Progenitor cell of endocrine pancreas (in vitro differentiated cells): ENCODE measurements around the gene FGD4. TPM values are rescaled to one million over a fixed set of nuclear protein-coding genes. Genes with fewer than 3 reads are reported as not detected.

Source experiments
- DNase-seq: peaks from one replicate; pipeline ENCODE4 v3.0.0; 2021; ENCODE audit warnings: low spot score; ENCODE audit not compliant: unreplicated experiment
- H3K27ac Mint-ChIP-seq: 2 replicates; pipeline ENCODE4 v1.8.0; 2021; ENCODE audit warnings: mild to moderate bottlenecking, moderate library complexity, mixed read lengths
- H3K27me3 Mint-ChIP-seq: 2 replicates; pipeline ENCODE4 v1.8.0; 2021; ENCODE audit warnings: mixed read lengths
- H3K36me3 Mint-ChIP-seq: 2 replicates; pipeline ENCODE4 v1.8.0; 2022; ENCODE audit warnings: mixed read lengths; ENCODE audit not compliant: insufficient read depth
- H3K4me1 Mint-ChIP-seq: 2 replicates; pipeline ENCODE4 v1.8.0; 2021; ENCODE audit warnings: low read depth, mixed read lengths
- H3K4me3 Mint-ChIP-seq: 2 replicates; pipeline ENCODE4 v1.8.0; 2021; ENCODE audit warnings: low read depth, mild to moderate bottlenecking, moderate library complexity, mixed read lengths
- H3K9me3 Mint-ChIP-seq: 2 replicates; pipeline ENCODE4 v1.8.0; 2021; ENCODE audit warnings: low read depth, mixed read lengths
- CTCF ChIP-seq: fragments of 200-600 bp; sonication (generic); IDR thresholded peaks from one replicate; pipeline ENCODE4 v1.5.0; 2021; ENCODE audit warnings: antibody characterized with exemption, mild to moderate bottlenecking; ENCODE audit not compliant: unreplicated experiment
- total RNA-seq: library from RNA; stranded (reverse); gene quantifications from 2 replicates; pipeline ENCODE4 v1.2.1, GENCODE V29; 2021

Gene FGD4
- total RNA-seq, 1 donor from 2014 or later: 83.8 TPM

- no peak for TF ChIP-seq CTCF
- Mint-ChIP-seq H3K27me3 (no peaks in the 10 kb centered on the region), H3K9me3 (no peaks in the 10 kb centered on the region), H3K27ac (no peak overlapping the region), H3K4me1 (peaks cover 20% of the 10 kb centered on the region), H3K4me3 (no peak overlapping the region), H3K36me3 (peaks cover 3% of the 10 kb centered on the region)
- DNase-seq: no peak
Observed at GRCh38 chr12:32460638-32461037, 61.3 kb downstream of the FGD4 start.

GRCh38 chr12:32462908-32463307 lies 63.5 kb downstream of the FGD4 start:
- H3K4me1 Mint-ChIP-seq: peaks cover 10% of the 10 kb centered on the region
- H3K27ac Mint-ChIP-seq: no peak overlapping the region
- no peaks in the 10 kb centered on the region for H3K27me3 Mint-ChIP-seq
- no peak for TF ChIP-seq CTCF
- no peak for DNase-seq
- peaks cover 3% of the 10 kb centered on the region for H3K36me3 Mint-ChIP-seq
- no peaks in the 10 kb centered on the region for H3K9me3 Mint-ChIP-seq
- no peak overlapping the region for H3K4me3 Mint-ChIP-seq

GRCh38 chr12:32466187-32466586 lies 66.8 kb downstream of the FGD4 start:
- Mint-ChIP-seq H3K4me1 (peaks cover 7% of the 10 kb centered on the region), H3K27ac (no peak overlapping the region), H3K9me3 (no peaks in the 10 kb centered on the region), H3K4me3 (no peak overlapping the region), H3K36me3 (peaks cover 6% of the 10 kb centered on the region), H3K27me3 (no peaks in the 10 kb centered on the region)
- no peak for TF ChIP-seq CTCF
- DNase-seq: no peak

- Mint-ChIP-seq H3K27ac (no peak overlapping the region), H3K27me3 (no peaks in the 10 kb centered on the region), H3K4me3 (no peak overlapping the region), H3K36me3 (peaks cover 12% of the 10 kb centered on the region), H3K4me1 (no peaks in the 10 kb centered on the region), H3K9me3 (no peaks in the 10 kb centered on the region)
- no peak for TF ChIP-seq CTCF
- no peak for DNase-seq
Observed at GRCh38 chr12:32466986-32467711, 67.8 kb downstream of the FGD4 start.

- no peak for TF ChIP-seq CTCF
- H3K27me3 Mint-ChIP-seq: no peaks in the 10 kb centered on the region
- no peak for DNase-seq
- no peak overlapping the region for H3K27ac Mint-ChIP-seq
- H3K9me3 Mint-ChIP-seq: no peaks in the 10 kb centered on the region
- H3K36me3 Mint-ChIP-seq: peaks cover 13% of the 10 kb centered on the region
- no peak overlapping the region for H3K4me3 Mint-ChIP-seq
- H3K4me1 Mint-ChIP-seq: no peaks in the 10 kb centered on the region
Observed at GRCh38 chr12:32467959-32468863, 68.9 kb downstream of the FGD4 start.
